H9 (cell line): Measurements from ENCODE around the gene ZNF335. TPM values are rescaled to one million over a fixed set of nuclear protein-coding genes. Genes with fewer than 3 reads are reported as not detected.

Experiments
- DNase-seq: peaks from one replicate; pipeline ENCODE4 v3.0.0-alpha.2; 2017
- H2AFZ ChIP-seq: one replicate; pipeline ENCODE4 v1.6.1; 2013; ENCODE audit warnings: mild to moderate bottlenecking, low read length, control low read depth, moderate library complexity
- H2AK5ac ChIP-seq: 2 replicates; pipeline ENCODE4 v1.6.1; 2013; ENCODE audit warnings: low read length, control low read depth, mixed read lengths; ENCODE audit not compliant: insufficient read length
- H2BK120ac ChIP-seq: one replicate; pipeline ENCODE4 v1.6.1; 2013; ENCODE audit warnings: low read depth, mild to moderate bottlenecking, low read length, control low read depth, inconsistent platforms; ENCODE audit not compliant: poor library complexity, severe bottlenecking
- H2BK12ac ChIP-seq: 2 replicates; pipeline ENCODE4 v1.6.1; 2013; ENCODE audit warnings: low read length, control low read depth, mixed read lengths, low read depth; ENCODE audit not compliant: insufficient read length
- H2BK15ac ChIP-seq: 2 replicates; pipeline ENCODE4 v1.6.1; 2013; ENCODE audit warnings: low read depth, low read length, control low read depth
- H2BK20ac ChIP-seq: one replicate; pipeline ENCODE4 v1.6.1; 2013; ENCODE audit warnings: low read depth, mild to moderate bottlenecking, low read length, control low read depth, inconsistent platforms; ENCODE audit not compliant: poor library complexity, severe bottlenecking
- H2BK5ac ChIP-seq: 2 replicates; pipeline ENCODE4 v1.6.1; 2013; ENCODE audit warnings: low read length, control low read depth, mixed read lengths; ENCODE audit not compliant: insufficient read length
- H3K14ac ChIP-seq: 2 replicates; pipeline ENCODE4 v1.6.1; 2013; ENCODE audit warnings: low read length, control low read depth; ENCODE audit not compliant: insufficient read depth
- H3K18ac ChIP-seq: 2 replicates; pipeline ENCODE4 v1.6.1; 2013; ENCODE audit warnings: low read depth, mild to moderate bottlenecking, mixed read lengths, low read length, control low read depth; ENCODE audit not compliant: insufficient read length
- H3K23ac ChIP-seq: 2 replicates; pipeline ENCODE4 v1.6.1; 2013; ENCODE audit warnings: low read length, control low read depth, mixed read lengths, low read depth; ENCODE audit not compliant: insufficient read length
- H3K23me2 ChIP-seq: 2 replicates; pipeline ENCODE4 v1.6.1; 2013; ENCODE audit warnings: low read depth, mild to moderate bottlenecking, mixed read lengths, low read length, control low read depth; ENCODE audit not compliant: insufficient read length, poor library complexity, severe bottlenecking
- H3K27ac ChIP-seq: 2 replicates; pipeline ENCODE4 v1.5.1; 2013; ENCODE audit warnings: low read length, control low read depth, mixed read lengths, low read depth; ENCODE audit not compliant: insufficient read length
- H3K27me3 ChIP-seq: 2 replicates; pipeline ENCODE4 v1.6.1; 2013; ENCODE audit warnings: low read length, control low read depth, inconsistent platforms; ENCODE audit not compliant: insufficient read depth
- H3K4ac ChIP-seq: 2 replicates; pipeline ENCODE4 v1.6.1; 2013; ENCODE audit warnings: low read depth, mild to moderate bottlenecking, control low read depth, inconsistent platforms, low read length, moderate library complexity
- H3K4me1 ChIP-seq: 2 replicates; pipeline ENCODE4 v1.6.1; 2013; ENCODE audit warnings: low read length, control low read depth, inconsistent platforms; ENCODE audit not compliant: insufficient read depth
- H3K4me2 ChIP-seq: 2 replicates; pipeline ENCODE4 v1.6.1; 2013; ENCODE audit warnings: low read length, control low read depth, mixed read lengths; ENCODE audit not compliant: insufficient read length, insufficient read depth
- H3K56ac ChIP-seq: 2 replicates; pipeline ENCODE4 v1.6.1; 2013; ENCODE audit warnings: low read depth, mild to moderate bottlenecking, mixed read lengths, low read length, control low read depth; ENCODE audit not compliant: insufficient read length
- H3K79me1 ChIP-seq: 2 replicates; pipeline ENCODE4 v1.6.1; 2013; ENCODE audit warnings: low read depth, mild to moderate bottlenecking, moderate library complexity, low read length, control low read depth, inconsistent platforms; ENCODE audit not compliant: insufficient read depth, poor library complexity, severe bottlenecking
- H3K79me2 ChIP-seq: 2 replicates; pipeline ENCODE4 v1.6.1; 2013; ENCODE audit warnings: low read length, control low read depth, inconsistent platforms; ENCODE audit not compliant: insufficient read depth
- H3K9ac ChIP-seq: 2 replicates; pipeline ENCODE4 v1.6.1; 2013; ENCODE audit warnings: low read length, control low read depth, mixed read lengths; ENCODE audit not compliant: insufficient read length; ENCODE audit errors: extremely low read depth
- H3K9me3 ChIP-seq: one replicate; pipeline ENCODE4 v1.6.1; 2013; ENCODE audit warnings: low read depth, low read length, inconsistent platforms; ENCODE audit not compliant: control insufficient read depth
- H3T11ph ChIP-seq: one replicate; pipeline ENCODE4 v1.6.1; 2013; ENCODE audit warnings: mild to moderate bottlenecking, low read length, control low read depth, inconsistent platforms
- H4K20me1 ChIP-seq: one replicate; pipeline ENCODE4 v1.6.1; 2013; ENCODE audit not compliant: control insufficient read depth, insufficient read length, insufficient read depth
- H4K5ac ChIP-seq: 2 replicates; pipeline ENCODE4 v1.6.1; 2013; ENCODE audit warnings: low read depth, mild to moderate bottlenecking, mixed read lengths, low read length, control low read depth; ENCODE audit not compliant: insufficient read length
- H4K8ac ChIP-seq: replicated peaks from 2 replicates; pipeline ENCODE4 v1.6.1; 2013; ENCODE audit warnings: low read length, control low read depth, mixed read lengths, low read depth; ENCODE audit not compliant: insufficient read length
- H4K91ac ChIP-seq: 2 replicates; pipeline ENCODE4 v1.6.1; 2013; ENCODE audit warnings: low read depth, mild to moderate bottlenecking, moderate library complexity, mixed read lengths, low read length, control low read depth; ENCODE audit not compliant: insufficient read length
- H3K27ac Mint-ChIP-seq, 3 experiments: 2 replicates in 2 of 3; 3 replicates in 1 of 3; pipeline ENCODE4 v1.8.0; 2020 to 2021; ENCODE audit warnings: mixed read lengths in 3 of 3, mild to moderate bottlenecking in 1 of 3, moderate library complexity in 1 of 3
- H3K27me3 Mint-ChIP-seq: 2 replicates; pipeline ENCODE4 v1.8.0; 2021; ENCODE audit warnings: low read depth, mild to moderate bottlenecking, moderate library complexity, mixed read lengths
- H3K36me3 Mint-ChIP-seq, 3 experiments: 2 replicates in 2 of 3; 3 replicates in 1 of 3; pipeline ENCODE4 v1.8.0; 2020 to 2021; ENCODE audit warnings: low read depth in 3 of 3, mixed read lengths in 3 of 3; ENCODE audit not compliant: insufficient read depth in 1 of 3
- H3K4me1 Mint-ChIP-seq, 2 experiments: 2 replicates each; pipeline ENCODE4 v1.8.0; 2020; ENCODE audit warnings: mixed read lengths in 2 of 2
- H3K4me3 Mint-ChIP-seq, 2 experiments: 2 replicates in 1 of 2; 3 replicates in 1 of 2; pipeline ENCODE4 v1.8.0; 2020 to 2021; ENCODE audit warnings: mild to moderate bottlenecking in 2 of 2, mixed read lengths in 2 of 2, moderate library complexity in 1 of 2
- H3K9me3 Mint-ChIP-seq, 2 experiments: 2 replicates in 1 of 2; 3 replicates in 1 of 2; pipeline ENCODE4 v1.8.0; 2020; ENCODE audit warnings: mild to moderate bottlenecking in 2 of 2, mixed read lengths in 2 of 2, moderate library complexity in 1 of 2
- CTCF ChIP-seq: fragments of 200-600 bp; sonication (generic); conservative IDR thresholded peaks from 3 replicates; pipeline ENCODE4 v1.8.0; 2021; ENCODE audit warnings: antibody characterized with exemption, mild to moderate bottlenecking
- whole genome bisulfite sequencing: extraction: QIAGEN DNeasy Blood & Tissue Kit; methylation state at CpG from one replicate; pipeline ENCODE4 v1.1.7; 2013; ENCODE audit warnings: missing lambda C conversion rate, low lambda C conversion rate, mixed read lengths; ENCODE audit not compliant: insufficient read length; ENCODE audit errors: extremely low coverage; 5-methylcytosine and 5-hydroxymethylcytosine counted together
- total RNA-seq: library from RNA; stranded (reverse); gene quantifications from 2 replicates; pipeline ENCODE4 v1.2.1, GENCODE V29; 2021

The ZNF335 gene
- total RNA-seq, 1 experiment from 2014 or later: 21.1 TPM

- no peak for TF ChIP-seq CTCF
- no peaks in the 10 kb centered on the region for H3K27me3 ChIP-seq
- no peak overlapping the region for H2BK15ac ChIP-seq
- H3K4me2 ChIP-seq: no peak overlapping the region
- no peak overlapping the region for H3K27ac ChIP-seq
- Mint-ChIP-seq H3K27ac (no peak overlapping the region), H3K27me3 (no peaks in the 10 kb centered on the region; the same call in 1 of the 2 replicates), H3K4me3 (no peak overlapping the region), H3K36me3 (no peaks in the 10 kb centered on the region), H3K9me3 (no peaks in the 10 kb centered on the region), H3K4me1 (peaks cover 27 to 36% of the 10 kb centered on the region in 2 experiments)
- H3T11ph ChIP-seq: no peak overlapping the region
- no peak overlapping the region for H4K8ac ChIP-seq
- H2BK5ac ChIP-seq: no peak overlapping the region
- no peak overlapping the region for H3K14ac ChIP-seq
- H4K20me1 ChIP-seq: no peaks in the 10 kb centered on the region
- no peak overlapping the region for H2AFZ ChIP-seq
- H2BK12ac ChIP-seq: no peak overlapping the region
- no CpG with 5 or more reads among the region's 2 CpGs for WGBS
- no peak overlapping the region for H3K56ac ChIP-seq
- no peaks in the 10 kb centered on the region for H3K23me2 ChIP-seq
- H3K4ac ChIP-seq: no peak overlapping the region
- H3K4me1 ChIP-seq: no peaks in the 10 kb centered on the region; the same call in 1 of the 2 replicates
- DNase-seq: no peak
- H3K79me1 ChIP-seq: no peaks in the 10 kb centered on the region
- H3K79me2 ChIP-seq: no peaks in the 10 kb centered on the region
- H4K91ac ChIP-seq: no peak overlapping the region
- no peak overlapping the region for H2BK120ac ChIP-seq
- no peaks in the 10 kb centered on the region for H3K9me3 ChIP-seq
- H3K9ac ChIP-seq: no peak overlapping the region
- H3K23ac ChIP-seq: no peak overlapping the region
- H4K5ac ChIP-seq: no peak overlapping the region
- no peak overlapping the region for H2BK20ac ChIP-seq
- H2AK5ac ChIP-seq: no peak overlapping the region
- H3K18ac ChIP-seq: no peak overlapping the region
Measured at GRCh38 chr20:45998337-45998736, 26.3 kb upstream of the ZNF335 start.
